Naive thymus-derived CD4-positive, alpha-beta T cell (primary cell): ENCODE data around the gene PPM1D. TPM values are rescaled to one million over a fixed set of nuclear protein-coding genes. Genes with fewer than 3 reads are reported as not detected.

ENCODE experiments used
- ATAC-seq: fragments of 150-1000 bp; cut with Tn5 transposase; 2 replicates; pipeline ENCODE4 v1.10.0; 2021; ENCODE audit warnings: mild to moderate bottlenecking, moderate library complexity
- CTCF ChIA-PET: fragments of 350-600 bp; sonication (Branson Sonifier 250); formaldehyde crosslinking; loops from one replicate; lab custom pipeline; 2021; ENCODE audit warnings: antibody characterized with exemption; lab: Charles Lee
- POLR2A ChIA-PET: fragments of 350-600 bp; sonication (Branson Sonifier 250); formaldehyde crosslinking; loops from one replicate; lab custom pipeline; 2021; ENCODE audit warnings: antibody characterized with exemption, inconsistent platforms; lab: Charles Lee
- DNase-seq, 9 donors: peaks; one replicate each; pipeline versions ENCODE4 v3.0.0 to v3.0.0-alpha.2; 2020 to 2022; ENCODE audit warnings: mixed read lengths in 1 of 9
- H3K27ac ChIP-seq: one replicate; pipeline ENCODE4 v1.7.0; 2013; ENCODE audit warnings: mild to moderate bottlenecking, low read depth, low read length, moderate library complexity
- H3K27me3 ChIP-seq, 2 donors: one replicate each; pipeline ENCODE4 v1.7.0; 2013; ENCODE audit warnings: low read length in 2 of 2, mild to moderate bottlenecking in 2 of 2, moderate library complexity in 2 of 2; ENCODE audit not compliant: control insufficient read depth in 2 of 2, insufficient read depth in 2 of 2
- H3K36me3 ChIP-seq, 3 experiments: 1 replicate in 2 of 3; 2 replicates in 1 of 3; pipeline ENCODE4 v1.7.0; 2013; ENCODE audit warnings: low read length in 3 of 3, mild to moderate bottlenecking in 3 of 3, moderate library complexity in 1 of 3; ENCODE audit not compliant: insufficient read depth in 3 of 3, control insufficient read depth in 2 of 3
- H3K4me1 ChIP-seq, 2 donors: one replicate each; pipeline ENCODE4 v1.7.0; 2013; ENCODE audit warnings: low read length in 2 of 2, mild to moderate bottlenecking in 2 of 2, moderate library complexity in 1 of 2; ENCODE audit not compliant: control insufficient read depth in 2 of 2, insufficient read depth in 2 of 2
- H3K4me3 ChIP-seq: 2 replicates; pipeline ENCODE4 v1.7.0; 2013; ENCODE audit warnings: mild to moderate bottlenecking, low read length
- H3K9me3 ChIP-seq, 3 experiments: 1 replicate in 2 of 3; 2 replicates in 1 of 3; pipeline ENCODE4 v1.7.0; 2013; ENCODE audit warnings: low read length in 3 of 3; ENCODE audit not compliant: control insufficient read depth in 2 of 3
- H3K27ac Mint-ChIP-seq, 9 donors: one replicate each; pipeline ENCODE4 v1.8.0; 2020 to 2022; ENCODE audit warnings: mixed read lengths in 9 of 9, mild to moderate bottlenecking in 8 of 9, moderate library complexity in 5 of 9, inconsistent platforms in 2 of 9
- H3K27me3 Mint-ChIP-seq, 5 donors: one replicate each; pipeline ENCODE4 v1.8.0; 2021 to 2022; ENCODE audit warnings: mixed read lengths in 5 of 5, mild to moderate bottlenecking in 1 of 5
- H3K36me3 Mint-ChIP-seq, 5 donors: one replicate each; pipeline ENCODE4 v1.8.0; 2020 to 2022; ENCODE audit warnings: mixed read lengths in 5 of 5, mild to moderate bottlenecking in 3 of 5, inconsistent platforms in 1 of 5
- H3K4me1 Mint-ChIP-seq, 7 donors: one replicate each; pipeline ENCODE4 v1.8.0; 2020 to 2022; ENCODE audit warnings: mixed read lengths in 7 of 7, mild to moderate bottlenecking in 3 of 7, inconsistent platforms in 1 of 7
- H3K4me3 Mint-ChIP-seq, 10 donors: one replicate each; pipeline ENCODE4 v1.8.0; 2020 to 2022; ENCODE audit warnings: mild to moderate bottlenecking in 10 of 10, mixed read lengths in 10 of 10, moderate library complexity in 6 of 10, inconsistent platforms in 2 of 10
- H3K9me3 Mint-ChIP-seq, 11 donors: one replicate each; pipeline ENCODE4 v1.8.0; 2020 to 2022; ENCODE audit warnings: mixed read lengths in 11 of 11, mild to moderate bottlenecking in 4 of 11, inconsistent platforms in 1 of 11, moderate library complexity in 1 of 11
- intact Hi-C, 2 donors: fragments of 100-400 bp; cut with micrococcal nuclease; formaldehyde crosslinking; loops; one replicate each; pipeline ENCODE4 v1.15.1; 2023
- polyA plus RNA-seq, 2 donors: library from polyadenylated mRNA; unstranded; fragments of 300-500 nt; fragmentation: Illumina TruSeq; gene quantifications; one replicate each; pipeline ENCODE4 v1.2.3, GENCODE V29; 2021
- total RNA-seq, 6 experiments: library from RNA in 5 of 6; stranded (reverse) in 5 of 6; gene quantifications; 1 replicate in 5 of 6; 2 replicates in 1 of 6; pipeline ENCODE4 v1.2.3 and lab custom pipeline; 2021 to 2026

PPM1D gene
- total and polyA plus RNA-seq, 7 experiments from 2014 or later = 8.6 to 18.8 (median 15.9) TPM

DNA sequence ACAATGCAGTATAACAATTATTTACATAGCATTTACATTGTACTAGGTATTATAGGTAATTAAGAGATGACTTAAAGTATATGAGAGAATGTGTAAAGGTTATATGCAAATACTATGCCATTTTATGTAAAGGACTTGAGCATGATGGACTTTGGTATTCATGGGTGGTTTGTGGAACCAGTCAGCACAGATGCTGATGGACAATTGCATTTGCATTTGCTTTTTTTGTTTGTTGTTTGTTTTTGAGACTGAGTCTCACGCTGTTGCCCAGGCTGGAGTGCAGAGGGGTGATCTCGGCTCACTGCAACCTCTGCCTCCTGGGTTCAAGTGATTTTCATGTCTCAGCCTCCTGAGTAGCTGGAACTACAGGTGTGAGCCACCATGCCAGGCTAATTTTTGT lies 113.6 kb downstream of the PPM1D start:
- no peak overlapping the region for H3K4me3 Mint-ChIP-seq
- CTCF ChIA-PET = no interaction called here
- peaks cover 0 to 29% (median 11%) of the 10 kb centered on the region in 5 donors for H3K36me3 Mint-ChIP-seq
- no peaks in the 10 kb centered on the region for H3K9me3 Mint-ChIP-seq
- POLR2A ChIA-PET = no interaction called here
- peaks cover 0 to 10% (median 0%) of the 10 kb centered on the region in 3 experiments for H3K36me3 ChIP-seq
- no peaks in the 10 kb centered on the region for H3K9me3 ChIP-seq
- H3K27ac ChIP-seq = no peak overlapping the region
- DNase-seq (no peak), ATAC-seq (no peak)
- intact Hi-C loops = no loop called here
- no peaks in the 10 kb centered on the region for H3K4me1 ChIP-seq
- H3K27me3 ChIP-seq = no peaks in the 10 kb centered on the region
- H3K4me1 Mint-ChIP-seq = peaks cover 0 to 5% (median 0%) of the 10 kb centered on the region in 7 donors
- no peak overlapping the region for H3K4me3 ChIP-seq
- H3K27me3 Mint-ChIP-seq = no peaks in the 10 kb centered on the region
- no peak overlapping the region for H3K27ac Mint-ChIP-seq

Other genes starting within 250 kb of the PPM1D start
- 10 to 100 TPM; 31.6 to 58.1 (median 35.4) TPM for gene USP32, start 208.1 kb upstream of the PPM1D start, total RNA-seq
- 1 to 10 TPM; 6.6 to 8.9 TPM for gene USP32, start 208.1 kb upstream of the PPM1D start, polyA plus RNA-seq
- not detected for gene CHCT1, start 177.7 kb upstream of the PPM1D start, total RNA-seq
- not detected for gene CHCT1, start 177.7 kb upstream of the PPM1D start, polyA plus RNA-seq
- 10 to 100 TPM; 24.2 to 47.5 (median 33.0) TPM for gene APPBP2, start 74.0 kb upstream of the PPM1D start, total RNA-seq
- 10 to 100 TPM; 23.4 to 28.7 TPM for gene APPBP2, start 74.0 kb upstream of the PPM1D start, polyA plus RNA-seq
- gene BCAS3, start 77.7 kb downstream of the PPM1D start, total RNA-seq = 10 to 100 TPM; 18.4 to 57.8 (median 42.3) TPM
- gene BCAS3, start 77.7 kb downstream of the PPM1D start, polyA plus RNA-seq = 10 to 100 TPM; 25.7 to 29.9 TPM